Testis (tissue), 3 donors: ENCODE measurements around the gene CLCN7. TPM values are rescaled to one million over a fixed set of nuclear protein-coding genes. Genes with fewer than 3 reads are reported as not detected.
"Not testable (repeated sequence)": the region's sequence is repeated elsewhere in the genome, so short reads cannot be mapped to it uniquely, and the experiment has no call there.

Experiments used
- DNase-seq: peaks from one replicate; pipeline ENCODE4 v3.0.0-alpha.2; 2019
- H3K27ac ChIP-seq, 2 donors: fragments of 200-600 bp; sonication (generic); one replicate each; pipeline ENCODE4 v1.5.1; 2019
- H3K27me3 ChIP-seq: fragments of 200-600 bp; sonication (generic); one replicate; pipeline ENCODE4 v1.5.1; 2019
- H3K36me3 ChIP-seq: fragments of 200-600 bp; sonication (generic); one replicate; pipeline ENCODE4 v1.5.1; 2017; ENCODE audit warnings: low read depth; ENCODE audit errors: missing control alignments
- H3K4me1 ChIP-seq: fragments of 200-600 bp; sonication (generic); one replicate; pipeline ENCODE4 v1.5.1; 2019
- H3K4me3 ChIP-seq, 2 donors: fragments of 200-600 bp; sonication (generic); one replicate each; pipeline ENCODE4 v1.5.1; 2017 to 2019
- H3K9me3 ChIP-seq: fragments of 200-600 bp; sonication (generic); one replicate; pipeline ENCODE4 v1.5.1; 2017
- POLR2A ChIP-seq: fragments of 450-650 bp; IDR thresholded peaks from one replicate; pipeline ENCODE4 v1.6.1; 2017; ENCODE audit warnings: antibody characterized with exemption, mild to moderate bottlenecking, moderate library complexity
- WGBS, 2 donors: methylation state at CpG; one replicate each; pipeline ENCODE4 v1.1.5; 2018; 5-methylcytosine and 5-hydroxymethylcytosine counted together
- intact Hi-C: fragments of 100-400 bp; cut with DNase I; formaldehyde crosslinking; loops from one replicate; pipeline ENCODE4 v1.15.1; 2023; ENCODE audit warnings: low total_unique reads
- polyA plus RNA-seq: library from polyadenylated mRNA; stranded (reverse); fragments of 350-450 nt; fragmentation: Illumina TruSeq; extraction: RNeasy Lipid Tissue Mini Kit (QIAGEN cat#74804); gene quantifications from one replicate; pipeline ENCODE4 v1.2.3, GENCODE V29; 2014; ENCODE audit warnings: low read depth, low replicate concordance; ENCODE audit not compliant: insufficient read depth
- total RNA-seq, 2 donors: library from RNA; depleted of rRNA; stranded (reverse); fragments of >200 nt; gene quantifications; one replicate each; pipeline ENCODE4 v1.2.3, GENCODE V29; 2016
- TF ChIP-seq, protein P1 (sequence below), 3 experiments: fragments of 450-650 bp in 2 of 3; fragments of 200-600 bp in 1 of 3; sonication (generic) in 1 of 3; IDR thresholded peaks; one replicate each; pipeline ENCODE4 v1.5.1; 2016 to 2019; ENCODE audit warnings: antibody characterized with exemption in 3 of 3, mild to moderate bottlenecking in 2 of 3, moderate library complexity in 1 of 3

The CLCN7 gene
- total and polyA plus RNA-seq, 3 donors from 2014 or later, result 79.6 to 160 (median 152) TPM

DNA sequence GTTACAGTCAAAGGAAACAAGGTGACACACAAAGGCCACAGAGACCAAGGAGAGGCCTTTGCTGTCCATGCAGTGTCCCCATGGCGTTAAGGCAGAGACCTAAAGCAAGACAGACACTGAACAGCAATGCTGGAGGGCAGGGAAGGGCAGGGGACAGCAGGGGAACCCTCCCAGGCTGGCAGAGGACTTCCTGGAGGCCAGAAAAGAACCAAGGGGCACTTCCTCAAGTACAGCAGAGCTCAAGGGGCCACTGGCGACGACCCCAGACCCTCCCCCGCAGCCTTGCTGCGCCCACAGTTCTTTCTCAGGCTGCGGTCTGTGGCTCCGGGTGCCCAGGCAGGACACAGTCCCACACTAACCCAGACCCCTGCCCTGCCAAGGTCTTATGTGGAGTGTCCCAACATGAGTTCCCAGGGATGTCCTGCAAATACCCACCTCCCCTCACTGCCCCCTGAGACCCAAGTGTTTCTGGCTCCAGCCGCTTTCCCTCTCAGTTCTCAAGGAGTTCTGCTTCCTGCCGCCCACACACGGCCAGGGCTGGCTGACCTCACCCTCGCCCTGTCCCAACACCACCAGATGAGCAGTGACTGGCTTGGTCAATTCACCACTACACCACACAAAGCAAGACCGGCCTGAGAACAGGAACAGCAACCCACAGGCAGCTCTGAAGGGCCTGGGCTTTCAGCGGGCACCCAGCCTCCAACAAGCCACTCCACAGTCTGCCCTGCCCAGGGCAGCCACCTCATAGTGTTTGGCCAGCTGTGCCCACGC is 4.2 kb downstream of the CLCN7 start:
- Histone ChIP-seq H3K36me3 (no peaks in the 10 kb centered on the region), H3K27me3 (no peaks in the 10 kb centered on the region), H3K4me1 (peaks cover 14% of the 10 kb centered on the region), H3K9me3 (no peaks in the 10 kb centered on the region), H3K4me3 (no peak overlapping the region), H3K27ac (no peak overlapping the region)
- DNase-seq, result no peak
- intact Hi-C loops, result no loop called here
- 69 to 73% methylated on average over 11 to 14 of the region's 14 CpGs for WGBS, 2 donors
- no peak for TF ChIP-seq POLR2A
- TF ChIP-seq, protein P1, sequence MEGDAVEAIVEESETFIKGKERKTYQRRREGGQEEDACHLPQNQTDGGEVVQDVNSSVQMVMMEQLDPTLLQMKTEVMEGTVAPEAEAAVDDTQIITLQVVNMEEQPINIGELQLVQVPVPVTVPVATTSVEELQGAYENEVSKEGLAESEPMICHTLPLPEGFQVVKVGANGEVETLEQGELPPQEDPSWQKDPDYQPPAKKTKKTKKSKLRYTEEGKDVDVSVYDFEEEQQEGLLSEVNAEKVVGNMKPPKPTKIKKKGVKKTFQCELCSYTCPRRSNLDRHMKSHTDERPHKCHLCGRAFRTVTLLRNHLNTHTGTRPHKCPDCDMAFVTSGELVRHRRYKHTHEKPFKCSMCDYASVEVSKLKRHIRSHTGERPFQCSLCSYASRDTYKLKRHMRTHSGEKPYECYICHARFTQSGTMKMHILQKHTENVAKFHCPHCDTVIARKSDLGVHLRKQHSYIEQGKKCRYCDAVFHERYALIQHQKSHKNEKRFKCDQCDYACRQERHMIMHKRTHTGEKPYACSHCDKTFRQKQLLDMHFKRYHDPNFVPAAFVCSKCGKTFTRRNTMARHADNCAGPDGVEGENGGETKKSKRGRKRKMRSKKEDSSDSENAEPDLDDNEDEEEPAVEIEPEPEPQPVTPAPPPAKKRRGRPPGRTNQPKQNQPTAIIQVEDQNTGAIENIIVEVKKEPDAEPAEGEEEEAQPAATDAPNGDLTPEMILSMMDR (IDR thresholded peaks at IDR 0.05), result no peak

DNA sequence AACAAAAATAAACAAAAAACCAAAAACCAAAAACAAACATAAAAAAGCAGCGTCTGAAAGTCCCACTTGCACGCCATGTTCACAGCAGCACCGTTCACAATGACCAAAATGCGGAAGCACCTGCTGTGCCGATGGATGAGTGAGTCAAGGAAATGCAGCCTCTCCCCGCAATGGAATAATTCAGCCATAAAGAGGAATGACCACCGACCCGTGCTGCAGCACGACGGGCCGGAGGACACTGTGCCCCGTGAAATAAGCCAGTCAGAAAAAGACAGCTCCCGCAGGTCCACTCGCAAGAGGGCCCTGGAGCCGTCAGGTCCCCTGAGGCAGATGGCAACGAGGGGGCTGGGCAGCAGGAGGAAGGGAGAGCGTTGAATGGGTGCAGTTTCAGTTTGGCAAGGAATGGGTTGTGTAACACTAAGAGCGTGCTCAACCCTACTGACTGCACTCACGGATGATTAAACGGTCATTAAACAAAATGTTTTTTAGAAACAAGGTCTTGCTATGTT is 5.1 kb downstream of the CLCN7 start:
- no peak for DNase-seq
- TF ChIP-seq POLR2A, result no peak
- TF ChIP-seq, protein P1 (IDR thresholded peaks at IDR 0.05), result no peak
- Histone ChIP-seq H3K4me3 (no peak overlapping the region), H3K27me3 (no peaks in the 10 kb centered on the region), H3K4me1 (peaks cover 14% of the 10 kb centered on the region), H3K9me3 (no peaks in the 10 kb centered on the region), H3K27ac (no peak overlapping the region), H3K36me3 (no peaks in the 10 kb centered on the region)
- WGBS, 2 donors, result 79 to 87% methylated on average over 20 of the region's 20 CpGs
- intact Hi-C loops, result no loop called here

DNA sequence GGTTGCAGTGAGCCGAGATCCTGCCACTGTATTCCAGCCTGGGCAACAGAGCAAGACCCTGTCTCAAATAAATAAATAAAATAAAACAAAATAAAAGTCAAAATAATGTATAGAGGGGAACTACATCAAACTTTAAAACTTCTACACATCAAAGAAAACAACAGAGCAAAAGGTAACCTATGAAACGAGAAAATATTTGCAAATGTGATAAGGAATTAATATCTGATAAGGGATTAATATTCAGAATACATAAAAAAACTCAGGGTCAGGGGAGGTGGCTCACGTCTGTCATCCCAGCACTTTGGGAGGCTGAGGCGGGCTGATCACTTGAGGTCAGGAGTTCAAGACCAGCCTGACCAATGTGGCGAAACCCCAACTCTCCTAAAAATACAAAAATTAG is 5.7 kb downstream of the CLCN7 start:
- H3K27me3 ChIP-seq, DNase-seq, H3K9me3 ChIP-seq, intact Hi-C loops, H3K4me3 ChIP-seq, H3K36me3 ChIP-seq, H3K27ac ChIP-seq: not testable (repeated sequence)
- peaks cover 14% of the 10 kb centered on the region for H3K4me1 ChIP-seq
- WGBS, 2 donors, result 68 to 76% methylated on average over 5 of the region's 5 CpGs

DNA sequence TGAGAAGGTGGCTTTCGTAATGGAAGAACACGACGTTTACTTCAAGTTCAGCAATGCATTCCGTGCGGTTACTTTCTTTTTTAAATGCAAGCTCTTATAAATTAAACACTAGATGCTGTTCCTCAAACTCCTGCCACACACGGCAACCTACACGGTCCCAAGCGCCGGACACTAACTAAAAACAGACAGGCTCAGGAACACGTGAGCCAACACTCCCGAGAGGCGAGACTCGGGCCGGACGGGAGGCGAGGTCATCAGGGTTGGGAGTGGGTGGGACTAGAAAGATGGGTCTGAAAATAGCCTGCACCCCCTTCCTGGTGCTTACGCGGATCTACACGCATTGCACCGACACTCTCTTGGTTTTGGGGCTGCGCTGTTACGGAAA is 6.4 kb downstream of the CLCN7 start:
- Histone ChIP-seq H3K27ac (no peak overlapping the region), H3K27me3 (no peaks in the 10 kb centered on the region), H3K9me3 (no peaks in the 10 kb centered on the region), H3K4me1 (peaks cover 7% of the 10 kb centered on the region), H3K36me3 (no peaks in the 10 kb centered on the region), H3K4me3 (no peak overlapping the region)
- 85 to 86% methylated on average over 22 of the region's 22 CpGs for WGBS, 2 donors
- DNase-seq, result no peak
- intact Hi-C loops, result no loop called here
- TF ChIP-seq, protein P1 (IDR thresholded peaks at IDR 0.05), result no peak
- no peak for TF ChIP-seq POLR2A

DNA sequence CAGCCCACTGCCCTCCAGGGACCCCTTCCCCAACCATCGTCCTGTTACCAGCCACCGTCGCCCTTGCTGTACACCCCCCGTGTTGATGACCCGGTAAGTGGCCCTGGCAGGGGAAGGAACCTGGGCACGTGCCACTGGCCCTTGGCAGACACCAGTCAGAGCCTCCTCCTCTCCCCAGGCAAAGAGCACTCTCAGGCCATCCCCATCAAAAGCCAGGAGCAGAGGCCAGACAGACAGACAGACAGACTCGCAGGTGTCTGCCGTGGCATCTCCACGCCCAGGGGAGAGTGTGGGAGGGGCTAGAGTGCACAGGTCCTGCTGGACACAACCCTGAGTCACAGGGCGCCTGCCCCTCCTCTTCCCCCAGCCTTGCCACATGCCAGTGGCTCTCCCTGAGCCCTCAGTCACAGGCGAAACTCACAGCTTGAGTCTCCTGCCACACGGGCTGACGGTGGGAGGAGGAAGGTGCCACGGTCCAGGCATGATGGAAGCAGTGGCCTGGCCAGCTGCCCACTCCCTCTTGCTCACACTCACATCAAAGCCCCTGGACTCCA is 7.8 kb downstream of the CLCN7 start:
- 87 to 89% methylated on average over 7 to 14 of the region's 14 CpGs for WGBS, 2 donors
- Histone ChIP-seq H3K9me3 (no peaks in the 10 kb centered on the region), H3K36me3 (no peaks in the 10 kb centered on the region), H3K27ac (no peak overlapping the region), H3K4me3 (no peak overlapping the region), H3K4me1 (peaks cover 7% of the 10 kb centered on the region), H3K27me3 (no peaks in the 10 kb centered on the region)
- no peak for DNase-seq
- TF ChIP-seq, protein P1 (IDR thresholded peaks at IDR 0.05), result no peak
- no peak for TF ChIP-seq POLR2A
- intact Hi-C loops, result no loop called here
